Fibroblast of gingiva (primary cell): ENCODE data around the gene APBA2.

Source experiments
- DNase-seq: peaks from one replicate; pipeline ENCODE4 v3.0.0-alpha.2; 2011; ENCODE audit warnings: low read depth

Gene APBA2

GRCh38 chr15:29058903-29059539 is 173.2 kb downstream of the APBA2 start:
- no peak for DNase-seq

GRCh38 chr15:29059871-29060640 is 174.3 kb downstream of the APBA2 start:
- DNase-seq: no peak

GRCh38 chr15:29061746-29062145 is 176.0 kb downstream of the APBA2 start:
- DNase-seq: no peak

GRCh38 chr15:29062179-29062591 is 176.4 kb downstream of the APBA2 start:
- no peak for DNase-seq

- no peak for DNase-seq
Measured at GRCh38 chr15:29062626-29063025, 176.9 kb downstream of the APBA2 start.

GRCh38 chr15:29063646-29064045 is 177.9 kb downstream of the APBA2 start:
- no peak for DNase-seq

- no peak for DNase-seq
Measured at GRCh38 chr15:29064290-29064689, 178.5 kb downstream of the APBA2 start.

- no peak for DNase-seq
Measured at GRCh38 chr15:29064731-29065130, 179.0 kb downstream of the APBA2 start.

- DNase-seq: no peak
Measured at GRCh38 chr15:29065571-29065970, 179.8 kb downstream of the APBA2 start.

- DNase-seq: no peak
Measured at GRCh38 chr15:29066310-29066709, 180.5 kb downstream of the APBA2 start.

GRCh38 chr15:29066838-29067237 is 181.1 kb downstream of the APBA2 start:
- DNase-seq: no peak

- DNase-seq: no peak
Measured at GRCh38 chr15:29067949-29068348, 182.2 kb downstream of the APBA2 start.

- DNase-seq: no peak
Measured at GRCh38 chr15:29070471-29071231, 184.9 kb downstream of the APBA2 start.

GRCh38 chr15:29071232-29071881 is 185.6 kb downstream of the APBA2 start:
- no peak for DNase-seq

- no peak for DNase-seq
Measured at GRCh38 chr15:29071882-29072273, 186.1 kb downstream of the APBA2 start.

GRCh38 chr15:29072444-29072843 is 186.7 kb downstream of the APBA2 start:
- no peak for DNase-seq

- DNase-seq: no peak
Measured at GRCh38 chr15:29074045-29074444, 188.3 kb downstream of the APBA2 start.

- DNase-seq: no peak
Measured at GRCh38 chr15:29078541-29078940, 192.8 kb downstream of the APBA2 start.

GRCh38 chr15:29079479-29079878 is 193.7 kb downstream of the APBA2 start:
- no peak for DNase-seq

GRCh38 chr15:29081781-29082180 is 196.0 kb downstream of the APBA2 start:
- no peak for DNase-seq

GRCh38 chr15:29083161-29083560 is 197.4 kb downstream of the APBA2 start:
- DNase-seq: no peak

- no peak for DNase-seq
Measured at GRCh38 chr15:29083858-29084257, 198.1 kb downstream of the APBA2 start.
